ENCODE data around the gene NCR3LG1.

- TF ChIP-seq CEBPB (IDR thresholded peaks at IDR 0.05; ENCODE audit: low read depth, low read length) (no peak), CHD1 (IDR thresholded peaks at IDR 0.05; ENCODE audit: low read depth, low read length) (no peak), EP300 (IDR thresholded peaks at IDR 0.05; ENCODE audit: borderline replicate concordance in 1 of 2, low read depth in 2 of 2, low read length in 2 of 2) (no peak), TCF12 (IDR thresholded peaks at IDR 0.05; ENCODE audit: low read depth, low read length) (no peak), YY1 (IDR thresholded peaks at IDR 0.05; ENCODE audit: low read depth, low read length) (no peak)
- TF ChIP-seq, protein P1, sequence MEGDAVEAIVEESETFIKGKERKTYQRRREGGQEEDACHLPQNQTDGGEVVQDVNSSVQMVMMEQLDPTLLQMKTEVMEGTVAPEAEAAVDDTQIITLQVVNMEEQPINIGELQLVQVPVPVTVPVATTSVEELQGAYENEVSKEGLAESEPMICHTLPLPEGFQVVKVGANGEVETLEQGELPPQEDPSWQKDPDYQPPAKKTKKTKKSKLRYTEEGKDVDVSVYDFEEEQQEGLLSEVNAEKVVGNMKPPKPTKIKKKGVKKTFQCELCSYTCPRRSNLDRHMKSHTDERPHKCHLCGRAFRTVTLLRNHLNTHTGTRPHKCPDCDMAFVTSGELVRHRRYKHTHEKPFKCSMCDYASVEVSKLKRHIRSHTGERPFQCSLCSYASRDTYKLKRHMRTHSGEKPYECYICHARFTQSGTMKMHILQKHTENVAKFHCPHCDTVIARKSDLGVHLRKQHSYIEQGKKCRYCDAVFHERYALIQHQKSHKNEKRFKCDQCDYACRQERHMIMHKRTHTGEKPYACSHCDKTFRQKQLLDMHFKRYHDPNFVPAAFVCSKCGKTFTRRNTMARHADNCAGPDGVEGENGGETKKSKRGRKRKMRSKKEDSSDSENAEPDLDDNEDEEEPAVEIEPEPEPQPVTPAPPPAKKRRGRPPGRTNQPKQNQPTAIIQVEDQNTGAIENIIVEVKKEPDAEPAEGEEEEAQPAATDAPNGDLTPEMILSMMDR (IDR thresholded peaks at IDR 0.05; ENCODE audit: control extremely low read depth in 1 of 3, insufficient read depth in 1 of 3, low read depth in 1 of 3, low read length in 3 of 3), result no peak
Measured at GRCh38 chr11:17414317-17414737, 62.7 kb downstream of the NCR3LG1 start.

All from H1 (cell line).